Stimulated activated effector memory CD8-positive, alpha-beta T cell treated with anti-CD3 and anti-CD28 coated beads, Interleukin-12 subunit alpha, Interleukin-12 subunit beta, amount 100 ng/mL, for 72 hours (primary cell): Measurements from ENCODE around the gene ALG1.
"Not testable (repeated sequence)": the region's sequence is repeated elsewhere in the genome, so short reads cannot be mapped to it uniquely, and the experiment has no call there.

Experiments
- ATAC-seq: fragments of 150-1000 bp; cut with Tn5 transposase; 2 replicates; pipeline ENCODE4 v1.10.0; 2021
- DNase-seq, 2 donors: peaks; one replicate each; pipeline ENCODE4 v3.0.0; 2021 to 2022; ENCODE audit warnings: low spot score in 2 of 2
- H3K27ac Mint-ChIP-seq: one replicate; pipeline ENCODE4 v1.8.0; 2022; ENCODE audit warnings: mild to moderate bottlenecking, mixed read lengths
- H3K36me3 Mint-ChIP-seq: one replicate; pipeline ENCODE4 v1.8.0; 2022; ENCODE audit warnings: mild to moderate bottlenecking, mixed read lengths
- H3K4me1 Mint-ChIP-seq: one replicate; pipeline ENCODE4 v1.8.0; 2022; ENCODE audit warnings: mixed read lengths
- H3K4me3 Mint-ChIP-seq: one replicate; pipeline ENCODE4 v1.8.0; 2022; ENCODE audit warnings: mild to moderate bottlenecking, mixed read lengths
- H3K9me3 Mint-ChIP-seq: one replicate; pipeline ENCODE4 v1.8.0; 2022; ENCODE audit warnings: mixed read lengths

Gene ALG1

GRCh38 chr16:5062790-5063765, 8.6 kb upstream of the ALG1 start:
- no peak for DNase-seq
- H3K36me3 Mint-ChIP-seq, result no peaks in the 10 kb centered on the region
- H3K4me1 Mint-ChIP-seq, result no peaks in the 10 kb centered on the region
- H3K27ac Mint-ChIP-seq, result no peak overlapping the region
- H3K4me3 Mint-ChIP-seq, result no peak overlapping the region
- H3K9me3 Mint-ChIP-seq, result no peaks in the 10 kb centered on the region
- ATAC-seq, result no peak

- Mint-ChIP-seq H3K4me3 (no peak overlapping the region), H3K36me3 (no peaks in the 10 kb centered on the region), H3K9me3 (no peaks in the 10 kb centered on the region), H3K27ac (no peak overlapping the region), H3K4me1 (no peaks in the 10 kb centered on the region)
- DNase-seq (no peak), ATAC-seq (no peak)
Measured at GRCh38 chr16:5064915-5065314, 6.7 kb upstream of the ALG1 start.

GRCh38 chr16:5065326-5065725, 6.3 kb upstream of the ALG1 start:
- Mint-ChIP-seq H3K4me3 (no peak overlapping the region), H3K9me3 (no peaks in the 10 kb centered on the region), H3K36me3 (no peaks in the 10 kb centered on the region), H3K27ac (no peak overlapping the region), H3K4me1 (no peaks in the 10 kb centered on the region)
- ATAC-seq, result no peak
- DNase-seq, result no peak

- Mint-ChIP-seq H3K9me3 (no peaks in the 10 kb centered on the region), H3K36me3 (no peaks in the 10 kb centered on the region), H3K27ac (no peak within 1 kb of the TSS), H3K4me3 (no peak within 1 kb of the TSS), H3K4me1 (peaks cover 3% of the 10 kb centered on the region)
- DNase-seq (no peak), ATAC-seq (peak; percentile 28)
Measured at GRCh38 chr16:5065813-5066212, 5.8 kb upstream of the ALG1 start, which contains the start of gene C16orf89. C16orf89 (minus strand) TSS chr16:5065956; CDS start chr16:5065908, 48 bp downstream.

GRCh38 chr16:5066511-5066910, 5.1 kb upstream of the ALG1 start:
- peaks cover 3% of the 10 kb centered on the region for H3K36me3 Mint-ChIP-seq
- no peak overlapping the region for H3K27ac Mint-ChIP-seq
- no peak for ATAC-seq
- no peaks in the 10 kb centered on the region for H3K9me3 Mint-ChIP-seq
- H3K4me1 Mint-ChIP-seq, result peaks cover 10% of the 10 kb centered on the region
- no peak overlapping the region for H3K4me3 Mint-ChIP-seq
- no peak for DNase-seq

GRCh38 chr16:5069048-5069447, 2.6 kb upstream of the ALG1 start:
- ATAC-seq, result no peak
- Mint-ChIP-seq H3K9me3 (no peaks in the 10 kb centered on the region), H3K36me3 (peaks cover 20% of the 10 kb centered on the region), H3K4me3 (no peak overlapping the region), H3K4me1 (peaks cover 28% of the 10 kb centered on the region), H3K27ac (no peak overlapping the region)
- DNase-seq, result no peak

- Mint-ChIP-seq H3K9me3 (no peaks in the 10 kb centered on the region), H3K36me3 (peaks cover 28% of the 10 kb centered on the region), H3K4me1 (peaks cover 28% of the 10 kb centered on the region), H3K4me3 (no peak overlapping the region), H3K27ac (peak overlapping the region; percentile 98)
- DNase-seq (no peak), ATAC-seq (no peak)
Measured at GRCh38 chr16:5069854-5070253, 1.8 kb upstream of the ALG1 start.

GRCh38 chr16:5070431-5071186, 1.0 kb upstream of the ALG1 start:
- ATAC-seq (no peak), DNase-seq (no peak)
- Mint-ChIP-seq H3K4me1 (peaks cover 28% of the 10 kb centered on the region), H3K4me3 (peak overlapping the region; percentile 97), H3K9me3 (no peaks in the 10 kb centered on the region), H3K36me3 (peaks cover 36% of the 10 kb centered on the region), H3K27ac (peak overlapping the region; percentile 98)

GRCh38 chr16:5071341-5071680, 332 bp upstream of the ALG1 start:
- Mint-ChIP-seq H3K36me3 (peaks cover 43% of the 10 kb centered on the region), H3K9me3 (no peaks in the 10 kb centered on the region), H3K4me1 (peaks cover 28% of the 10 kb centered on the region), H3K27ac (peak overlapping the region; percentile 98), H3K4me3 (peak overlapping the region; percentile 97)
- DNase-seq (no peak), ATAC-seq (no peak)

GRCh38 chr16:5072334-5073278, 963 bp downstream of the ALG1 start:
- peak overlapping the region; percentile 98 for H3K27ac Mint-ChIP-seq
- DNase-seq, result no peak
- peak overlapping the region; percentile 97 for H3K4me3 Mint-ChIP-seq
- no peak for ATAC-seq
- H3K9me3 Mint-ChIP-seq, result no peaks in the 10 kb centered on the region
- peaks cover 55% of the 10 kb centered on the region for H3K36me3 Mint-ChIP-seq
- peaks cover 28% of the 10 kb centered on the region for H3K4me1 Mint-ChIP-seq

- Mint-ChIP-seq H3K4me3 (peak overlapping the region; percentile 97), H3K9me3 (no peaks in the 10 kb centered on the region), H3K4me1 (peaks cover 28% of the 10 kb centered on the region), H3K27ac (no peak overlapping the region), H3K36me3 (peaks cover 61% of the 10 kb centered on the region)
- no peak for DNase-seq
- ATAC-seq, result no peak
Measured at GRCh38 chr16:5073279-5073629, 1.6 kb downstream of the ALG1 start.

GRCh38 chr16:5073771-5074170, 2.1 kb downstream of the ALG1 start:
- Mint-ChIP-seq H3K4me1 (peaks cover 28% of the 10 kb centered on the region), H3K36me3 (peaks cover 61% of the 10 kb centered on the region)
- H3K4me3 Mint-ChIP-seq, DNase-seq, H3K9me3 Mint-ChIP-seq, ATAC-seq, H3K27ac Mint-ChIP-seq: not testable (repeated sequence)

- Mint-ChIP-seq H3K9me3 (no peaks in the 10 kb centered on the region), H3K4me1 (peaks cover 27% of the 10 kb centered on the region), H3K36me3 (peaks cover 76% of the 10 kb centered on the region), H3K4me3 (no peak overlapping the region), H3K27ac (no peak overlapping the region)
- no peak for DNase-seq
- no peak for ATAC-seq
Measured at GRCh38 chr16:5075637-5076036, 4.0 kb downstream of the ALG1 start.

GRCh38 chr16:5077304-5077703, 5.7 kb downstream of the ALG1 start:
- peaks cover 11% of the 10 kb centered on the region for H3K4me1 Mint-ChIP-seq
- H3K27ac Mint-ChIP-seq, result no peak overlapping the region
- DNase-seq (no peak), ATAC-seq (no peak)
- no peaks in the 10 kb centered on the region for H3K9me3 Mint-ChIP-seq
- peaks cover 76% of the 10 kb centered on the region for H3K36me3 Mint-ChIP-seq
- no peak overlapping the region for H3K4me3 Mint-ChIP-seq

GRCh38 chr16:5078626-5079025, 7.0 kb downstream of the ALG1 start:
- no peaks in the 10 kb centered on the region for H3K4me1 Mint-ChIP-seq
- no peak for ATAC-seq
- no peak for DNase-seq
- H3K4me3 Mint-ChIP-seq, result no peak overlapping the region
- peaks cover 82% of the 10 kb centered on the region for H3K36me3 Mint-ChIP-seq
- H3K9me3 Mint-ChIP-seq, result no peaks in the 10 kb centered on the region
- no peak overlapping the region for H3K27ac Mint-ChIP-seq
